22Rv1 (cell line): ENCODE results near the gene ATXN7L3.

Experiments
- ZFX ChIP-seq: fragments of 450-650 bp; IDR thresholded peaks from 2 replicates; pipeline ENCODE4 v1.6.1; 2017; ENCODE audit warnings: antibody characterized with exemption, borderline replicate concordance
- TF ChIP-seq, protein P1 (sequence below): fragments of 450-650 bp; IDR thresholded peaks from 2 replicates; pipeline ENCODE4 v1.5.1; 2017; ENCODE audit warnings: mild to moderate bottlenecking

GRCh38 chr17:44191941-44192496 lies 7.7 kb downstream of the ATXN7L3 start:
- TF ChIP-seq, protein P1, sequence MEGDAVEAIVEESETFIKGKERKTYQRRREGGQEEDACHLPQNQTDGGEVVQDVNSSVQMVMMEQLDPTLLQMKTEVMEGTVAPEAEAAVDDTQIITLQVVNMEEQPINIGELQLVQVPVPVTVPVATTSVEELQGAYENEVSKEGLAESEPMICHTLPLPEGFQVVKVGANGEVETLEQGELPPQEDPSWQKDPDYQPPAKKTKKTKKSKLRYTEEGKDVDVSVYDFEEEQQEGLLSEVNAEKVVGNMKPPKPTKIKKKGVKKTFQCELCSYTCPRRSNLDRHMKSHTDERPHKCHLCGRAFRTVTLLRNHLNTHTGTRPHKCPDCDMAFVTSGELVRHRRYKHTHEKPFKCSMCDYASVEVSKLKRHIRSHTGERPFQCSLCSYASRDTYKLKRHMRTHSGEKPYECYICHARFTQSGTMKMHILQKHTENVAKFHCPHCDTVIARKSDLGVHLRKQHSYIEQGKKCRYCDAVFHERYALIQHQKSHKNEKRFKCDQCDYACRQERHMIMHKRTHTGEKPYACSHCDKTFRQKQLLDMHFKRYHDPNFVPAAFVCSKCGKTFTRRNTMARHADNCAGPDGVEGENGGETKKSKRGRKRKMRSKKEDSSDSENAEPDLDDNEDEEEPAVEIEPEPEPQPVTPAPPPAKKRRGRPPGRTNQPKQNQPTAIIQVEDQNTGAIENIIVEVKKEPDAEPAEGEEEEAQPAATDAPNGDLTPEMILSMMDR: no peak
- no peak for TF ChIP-seq ZFX
